Measurements from ENCODE around the gene MYOCD. TPM values are rescaled to one million over a fixed set of nuclear protein-coding genes. Genes with fewer than 3 reads are reported as not detected.

MYOCD gene
- total RNA-seq, 1 experiment from 2014 or later = not detected

- Histone ChIP-seq H3K4me3 (ENCODE audit: low read depth in 2 of 2, low read length in 2 of 2) (no peak overlapping the region), H3K4me1 (ENCODE audit: control insufficient read depth, insufficient read depth, low read length) (no peaks in the 10 kb centered on the region), H3K27ac (ENCODE audit: low read length) (no peak overlapping the region), H3K36me3 (ENCODE audit: control insufficient read depth, insufficient read depth, low read length) (no peaks in the 10 kb centered on the region), H3K27me3 (ENCODE audit: control insufficient read depth, insufficient read depth, low read length) (no peaks in the 10 kb centered on the region), H3K9me3 (ENCODE audit: control insufficient read depth, insufficient read depth, low read depth, low read length) (no peaks in the 10 kb centered on the region)
- intact Hi-C loops (cut with micrococcal nuclease; ENCODE audit: unreplicated experiment) (no loop called here), in situ Hi-C loops (cut with HindIII; ENCODE audit: low pct_unique_long_range_greater_than_20kb, low sequenced_read_pairs) (no loop called here)
- ATAC-seq = no peak
- POLR2A ChIA-PET = no interaction called here
- no peak for DNase-seq (ENCODE audit: low read depth, low spot score)
- no TSS peak for BruUV-seq (replicated peaks)
- no peak for TF ChIP-seq REST (IDR thresholded peaks at IDR 0.05; ENCODE audit: insufficient read depth in 1 of 2, low read depth in 2 of 2, low read length in 1 of 2)
- TF ChIP-seq TCF7L2 (IDR thresholded peaks at IDR 0.05; ENCODE audit: low read depth, low read length) = no peak
- no peak for TF ChIP-seq SIN3A (IDR thresholded peaks at IDR 0.05; ENCODE audit: borderline replicate concordance, insufficient read depth, low read depth, low read length)
- TF ChIP-seq CTCF (IDR thresholded peaks at IDR 0.05) = no peak
- TF ChIP-seq POLR2AphosphoS5 (IDR thresholded peaks at IDR 0.05; ENCODE audit: low read depth, low read length) = no peak
- CTCF ChIA-PET = no interaction called here
Observed at GRCh38 chr17:12727881-12728280, 62.2 kb downstream of the MYOCD start.

- DNase-seq (ENCODE audit: low read depth, low spot score) = no peak
- Histone ChIP-seq H3K9me3 (ENCODE audit: control insufficient read depth, insufficient read depth, low read depth, low read length) (no peaks in the 10 kb centered on the region), H3K27me3 (ENCODE audit: control insufficient read depth, insufficient read depth, low read length) (no peaks in the 10 kb centered on the region), H3K27ac (ENCODE audit: low read length) (no peak overlapping the region), H3K36me3 (ENCODE audit: control insufficient read depth, insufficient read depth, low read length) (no peaks in the 10 kb centered on the region), H3K4me1 (ENCODE audit: control insufficient read depth, insufficient read depth, low read length) (no peaks in the 10 kb centered on the region), H3K4me3 (ENCODE audit: low read depth in 2 of 2, low read length in 2 of 2) (no peak overlapping the region)
- no peak for ATAC-seq
- TF ChIP-seq SIN3A (IDR thresholded peaks at IDR 0.05; ENCODE audit: borderline replicate concordance, insufficient read depth, low read depth, low read length) (no peak), TCF7L2 (IDR thresholded peaks at IDR 0.05; ENCODE audit: low read depth, low read length) (no peak), CTCF (IDR thresholded peaks at IDR 0.05) (no peak), POLR2AphosphoS5 (IDR thresholded peaks at IDR 0.05; ENCODE audit: low read depth, low read length) (no peak), REST (IDR thresholded peaks at IDR 0.05; ENCODE audit: insufficient read depth in 1 of 2, low read depth in 2 of 2, low read length in 1 of 2) (no peak)
- intact Hi-C loops (cut with micrococcal nuclease; ENCODE audit: unreplicated experiment) (no loop called here), in situ Hi-C loops (cut with HindIII; ENCODE audit: low pct_unique_long_range_greater_than_20kb, low sequenced_read_pairs) (no loop called here)
- POLR2A ChIA-PET = no interaction called here
- CTCF ChIA-PET = no interaction called here
- BruUV-seq (replicated peaks) = no TSS peak
Observed at GRCh38 chr17:12729086-12729485, 63.4 kb downstream of the MYOCD start.

All from Panc1 (cell line).